Keratinocyte (primary cell): Measurements from ENCODE around the gene C7orf57. TPM values are rescaled to one million over a fixed set of nuclear protein-coding genes. Genes with fewer than 3 reads are reported as not detected.

Source experiments
- DNase-seq: peaks from one replicate; pipeline ENCODE4 v3.0.0-alpha.2; 2011; ENCODE audit warnings: low read depth, missing footprints, low spot score
- FAIRE-seq: peaks from 2 replicates; lab custom pipeline; 2011; peaks lifted over from hg19 to GRCh38; lab: Jason Lieb, UNC
- H2AFZ ChIP-seq: 2 replicates; pipeline ENCODE4 v1.6.0; 2012; ENCODE audit warnings: low read length, control low read depth, inconsistent platforms; ENCODE audit not compliant: control insufficient read depth
- H3K27ac ChIP-seq: 2 replicates; pipeline ENCODE4 v1.5.1; 2011; ENCODE audit warnings: low read length; ENCODE audit not compliant: control insufficient read depth, insufficient read depth
- H3K27me3 ChIP-seq: 3 replicates; pipeline ENCODE4 v1.6.0; 2011; ENCODE audit warnings: low read length; ENCODE audit not compliant: control insufficient read depth, insufficient read depth; ENCODE audit errors: extremely low read depth
- H3K36me3 ChIP-seq, 2 experiments: 2 replicates in 1 of 2; 3 replicates in 1 of 2; pipeline ENCODE4 v1.5.1; 2011; ENCODE audit warnings: low read length in 2 of 2, mild to moderate bottlenecking in 1 of 2; ENCODE audit not compliant: control insufficient read depth in 2 of 2, insufficient read depth in 2 of 2; ENCODE audit errors: extremely low read depth in 1 of 2
- H3K4me1 ChIP-seq: 3 replicates; pipeline ENCODE4 v1.5.1; 2011; ENCODE audit warnings: low read length; ENCODE audit not compliant: control insufficient read depth, insufficient read depth; ENCODE audit errors: extremely low read depth
- H3K4me2 ChIP-seq: 3 replicates; pipeline ENCODE4 v1.6.0; 2011; ENCODE audit warnings: low read depth, low read length; ENCODE audit not compliant: control insufficient read depth, insufficient read depth; ENCODE audit errors: extremely low read depth
- H3K4me3 ChIP-seq, 3 experiments: fragments of 200-600 bp in 1 of 3; sonication (generic) in 1 of 3; 2 replicates in 2 of 3; 3 replicates in 1 of 3; pipeline ENCODE4 v1.5.1; 2011 to 2016; ENCODE audit warnings: low read length in 3 of 3, mild to moderate bottlenecking in 3 of 3, control low read depth in 2 of 3, inconsistent platforms in 1 of 3, low read depth in 1 of 3, mixed read lengths in 1 of 3, mixed run types in 1 of 3, moderate library complexity in 1 of 3; ENCODE audit not compliant: control insufficient read depth in 2 of 3, insufficient read depth in 2 of 3; ENCODE audit errors: extremely low read depth in 1 of 3
- H3K79me2 ChIP-seq: 2 replicates; pipeline ENCODE4 v1.6.0; 2012; ENCODE audit warnings: low read length; ENCODE audit not compliant: control insufficient read depth, insufficient read depth
- H3K9ac ChIP-seq: 3 replicates; pipeline ENCODE4 v1.6.0; 2011; ENCODE audit warnings: low read length; ENCODE audit not compliant: control insufficient read depth, insufficient read depth; ENCODE audit errors: extremely low read depth
- H3K9me1 ChIP-seq: 3 replicates; pipeline ENCODE4 v1.6.0; 2011; ENCODE audit warnings: low read length; ENCODE audit not compliant: control insufficient read depth, insufficient read depth; ENCODE audit errors: extremely low read depth
- H3K9me3 ChIP-seq: 2 replicates; pipeline ENCODE4 v1.5.1; 2012; ENCODE audit warnings: low read depth, low read length; ENCODE audit not compliant: control insufficient read depth
- H4K20me1 ChIP-seq: 3 replicates; pipeline ENCODE4 v1.6.0; 2011; ENCODE audit warnings: low read length; ENCODE audit not compliant: control insufficient read depth, insufficient read depth; ENCODE audit errors: extremely low read depth
- EZH2 ChIP-seq: IDR thresholded peaks from one replicate; pipeline ENCODE4 v1.6.1; 2012; ENCODE audit warnings: inconsistent platforms, mild to moderate bottlenecking, low read length, moderate library complexity
- dilution Hi-C: fragments of 300-500 bp; cut with MboI; formaldehyde crosslinking; loops from one replicate; pipeline ENCODE4 v1.7.0; 2020; ENCODE audit warnings: low sequenced_read_pairs; ENCODE audit not compliant: extremely low pct_ligation_motif_present
- polyA plus RNA-seq, 5 experiments: library from polyadenylated mRNA; depleted of rRNA in 3 of 5; stranded (reverse) in 3 of 5; stranded (forward) in 1 of 5; unstranded in 1 of 5; fragments of >200 nt; gene quantifications; 1 replicate in 1 of 5; 2 replicates in 3 of 5; 3 replicates in 1 of 5; pipeline versions ENCODE4 v1.2.1 to v1.2.3, GENCODE V29; 2011 to 2012; ENCODE audit warnings: missing spikeins in 2 of 5, low read depth in 1 of 5, low replicate concordance in 1 of 5
- TF ChIP-seq, protein P1 (sequence below), 3 experiments: IDR thresholded peaks in 1 of 3; conservative IDR thresholded peaks in 1 of 3; optimal IDR thresholded peaks in 1 of 3; 2 replicates in 2 of 3; 3 replicates in 1 of 3; pipeline versions ENCODE3 to v1.5.1; 2011; ENCODE audit warnings: low read length in 3 of 3, mild to moderate bottlenecking in 3 of 3, moderate library complexity in 2 of 3, control low read depth in 1 of 3, inconsistent platforms in 1 of 3; ENCODE audit not compliant: insufficient read depth in 2 of 3; ENCODE audit errors: extremely low read depth in 1 of 3

The C7orf57 gene
- polyA plus RNA-seq, 1 donor (not counting 4 experiments of a cell fraction or from before 2014, with no cell fraction given), result 0.60 TPM

DNA sequence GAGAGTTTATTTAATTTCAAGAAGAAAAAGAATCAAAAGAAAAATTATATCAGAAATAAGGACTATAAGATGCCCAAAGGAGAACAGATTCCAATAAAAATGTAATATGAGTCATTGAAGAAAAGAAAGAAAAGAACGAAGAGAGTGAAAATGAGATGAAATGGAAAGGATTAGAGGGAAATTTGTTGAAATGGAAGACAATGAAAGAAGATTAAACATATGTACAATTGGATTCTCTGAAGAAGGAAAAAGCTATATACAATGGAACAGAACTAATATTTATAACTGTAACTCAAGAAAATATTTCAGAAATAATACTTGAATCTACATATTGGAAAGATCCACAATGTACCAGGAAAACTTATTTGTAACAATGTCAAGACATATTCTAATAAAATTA lies 28.6 kb downstream of the C7orf57 start:
- no peak overlapping the region for H2AFZ ChIP-seq
- H3K9me1 ChIP-seq, result no peaks in the 10 kb centered on the region
- TF ChIP-seq EZH2, result no peak
- TF ChIP-seq, protein P1, sequence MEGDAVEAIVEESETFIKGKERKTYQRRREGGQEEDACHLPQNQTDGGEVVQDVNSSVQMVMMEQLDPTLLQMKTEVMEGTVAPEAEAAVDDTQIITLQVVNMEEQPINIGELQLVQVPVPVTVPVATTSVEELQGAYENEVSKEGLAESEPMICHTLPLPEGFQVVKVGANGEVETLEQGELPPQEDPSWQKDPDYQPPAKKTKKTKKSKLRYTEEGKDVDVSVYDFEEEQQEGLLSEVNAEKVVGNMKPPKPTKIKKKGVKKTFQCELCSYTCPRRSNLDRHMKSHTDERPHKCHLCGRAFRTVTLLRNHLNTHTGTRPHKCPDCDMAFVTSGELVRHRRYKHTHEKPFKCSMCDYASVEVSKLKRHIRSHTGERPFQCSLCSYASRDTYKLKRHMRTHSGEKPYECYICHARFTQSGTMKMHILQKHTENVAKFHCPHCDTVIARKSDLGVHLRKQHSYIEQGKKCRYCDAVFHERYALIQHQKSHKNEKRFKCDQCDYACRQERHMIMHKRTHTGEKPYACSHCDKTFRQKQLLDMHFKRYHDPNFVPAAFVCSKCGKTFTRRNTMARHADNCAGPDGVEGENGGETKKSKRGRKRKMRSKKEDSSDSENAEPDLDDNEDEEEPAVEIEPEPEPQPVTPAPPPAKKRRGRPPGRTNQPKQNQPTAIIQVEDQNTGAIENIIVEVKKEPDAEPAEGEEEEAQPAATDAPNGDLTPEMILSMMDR (optimal IDR thresholded peaks at IDR 0.05 in 1 of 3, IDR thresholded peaks at IDR 0.05 in 1 of 3, conservative IDR thresholded peaks at IDR 0.05 in 1 of 3; ENCODE audit: extremely low read depth in 1 of 3, insufficient read depth in 2 of 3, low read length in 3 of 3), result no peak

DNA sequence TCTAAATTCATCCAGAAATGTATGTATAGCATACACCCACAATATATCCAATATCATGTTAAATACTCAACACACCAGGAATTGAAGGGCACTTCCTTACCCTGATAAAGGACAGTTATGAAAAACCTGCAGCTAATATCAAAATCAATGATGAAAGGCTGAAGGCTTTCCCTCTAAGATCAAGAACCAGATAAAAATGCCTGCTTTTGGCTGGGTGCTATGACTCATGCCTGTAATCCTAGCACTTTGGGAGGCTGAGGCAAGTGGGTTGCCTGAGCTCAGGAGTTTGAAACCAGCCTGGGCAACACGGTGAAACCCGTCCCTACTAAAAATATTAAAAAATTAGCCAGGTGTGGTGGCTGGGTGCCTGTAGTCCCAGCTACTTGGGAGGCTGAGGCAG lies 32.1 kb downstream of the C7orf57 start:
- no peaks in the 10 kb centered on the region for H3K79me2 ChIP-seq
- TF ChIP-seq, protein P1 (optimal IDR thresholded peaks at IDR 0.05 in 1 of 3, IDR thresholded peaks at IDR 0.05 in 1 of 3, conservative IDR thresholded peaks at IDR 0.05 in 1 of 3; ENCODE audit: extremely low read depth in 1 of 3, insufficient read depth in 2 of 3, low read length in 3 of 3), result no peak
- no peak for TF ChIP-seq EZH2
- dilution Hi-C loops, result no loop called here
- H3K4me1 ChIP-seq, result no peaks in the 10 kb centered on the region
- FAIRE-seq, result peak; percentile 70
- H2AFZ ChIP-seq, result no peak overlapping the region
- no peaks in the 10 kb centered on the region for H3K9me1 ChIP-seq
- H3K36me3 ChIP-seq, result no peaks in the 10 kb centered on the region
- no peak overlapping the region for H3K4me2 ChIP-seq
- no peaks in the 10 kb centered on the region for H3K9me3 ChIP-seq
- no peak for DNase-seq
- no peak overlapping the region for H3K4me3 ChIP-seq
- H3K27ac ChIP-seq, result no peak overlapping the region
- no peak overlapping the region for H3K9ac ChIP-seq
- H4K20me1 ChIP-seq, result no peaks in the 10 kb centered on the region
- no peaks in the 10 kb centered on the region for H3K27me3 ChIP-seq

More for the DNA sequence above, 28.6 kb downstream of the C7orf57 start:
- Histone ChIP-seq H3K4me2 (no peak overlapping the region), H3K4me1 (no peaks in the 10 kb centered on the region), H3K9ac (no peak overlapping the region), H3K79me2 (no peaks in the 10 kb centered on the region), H4K20me1 (no peaks in the 10 kb centered on the region), H3K27ac (no peak overlapping the region), H3K9me3 (no peaks in the 10 kb centered on the region), H3K27me3 (no peaks in the 10 kb centered on the region), H3K36me3 (no peaks in the 10 kb centered on the region), H3K4me3 (no peak overlapping the region)
- no peak for DNase-seq
- no peak for FAIRE-seq
- dilution Hi-C loops, result no loop called here
